Activated CD4-positive, alpha-beta T cell treated with anti-CD3 and anti-CD28 coated beads, Interleukin-2, amount 50 U/mL, for 4 hours (primary cell): Measurements from ENCODE around the gene RFC3.
"Not testable (repeated sequence)": the region's sequence is repeated elsewhere in the genome, so short reads cannot be mapped to it uniquely, and the experiment has no call there.

Experiments used
- DNase-seq, 2 experiments: peaks; one replicate each; pipeline ENCODE4 v3.0.0-alpha.2; 2020

The RFC3 gene

GRCh38 chr13:33812829-33813228, 5.1 kb upstream of the RFC3 start:
- not testable (repeated sequence) for DNase-seq

GRCh38 chr13:33815011-33815550, 2.9 kb upstream of the RFC3 start:
- no peak for DNase-seq

- DNase-seq: no peak
Measured at GRCh38 chr13:33816912-33817311, 1.0 kb upstream of the RFC3 start.

GRCh38 chr13:33817513-33817900, 442 bp upstream of the RFC3 start:
- no peak for DNase-seq

- no peak for DNase-seq
Measured at GRCh38 chr13:33825083-33825482, 7.1 kb downstream of the RFC3 start.

- no peak for DNase-seq
Measured at GRCh38 chr13:33827139-33827538, 9.2 kb downstream of the RFC3 start.

GRCh38 chr13:33828431-33829129, 10.6 kb downstream of the RFC3 start:
- DNase-seq: no peak

GRCh38 chr13:33832872-33833271, 14.9 kb downstream of the RFC3 start:
- no peak for DNase-seq

- DNase-seq: no peak
Measured at GRCh38 chr13:33838647-33839046, 20.7 kb downstream of the RFC3 start.

- DNase-seq: no peak
Measured at GRCh38 chr13:33840402-33840801, 22.5 kb downstream of the RFC3 start.

- DNase-seq: no peak
Measured at GRCh38 chr13:33842207-33842606, 24.3 kb downstream of the RFC3 start.

GRCh38 chr13:33842986-33843385, 25.0 kb downstream of the RFC3 start:
- DNase-seq: no peak

GRCh38 chr13:33845572-33846302, 27.8 kb downstream of the RFC3 start:
- DNase-seq: no peak

- DNase-seq: no peak
Measured at GRCh38 chr13:33846303-33847062, 28.5 kb downstream of the RFC3 start.

- DNase-seq: no peak
Measured at GRCh38 chr13:33849211-33849610, 31.3 kb downstream of the RFC3 start.

GRCh38 chr13:33855371-33855895, 37.5 kb downstream of the RFC3 start:
- DNase-seq: no peak

- no peak for DNase-seq
Measured at GRCh38 chr13:33859691-33860303, 41.8 kb downstream of the RFC3 start.

- no peak for DNase-seq
Measured at GRCh38 chr13:33860526-33860925, 42.6 kb downstream of the RFC3 start.

- DNase-seq: no peak
Measured at GRCh38 chr13:33862016-33862415, 44.1 kb downstream of the RFC3 start.

GRCh38 chr13:33863188-33863789, 45.3 kb downstream of the RFC3 start:
- DNase-seq: no peak

GRCh38 chr13:33865945-33866344, 48.0 kb downstream of the RFC3 start:
- DNase-seq: no peak

- no peak for DNase-seq
Measured at GRCh38 chr13:33867472-33867871, 49.5 kb downstream of the RFC3 start.
